ENCODE results near the gene ICAM2. TPM values are rescaled to one million over a fixed set of nuclear protein-coding genes. Genes with fewer than 3 reads are reported as not detected.
A peak's percentile ranks its signal among the peaks of the same experiment; 100 is the strongest.

ICAM2 gene
- total RNA-seq, 4 donors from 2014 or later: 20.3 to 41.8 (median 30.6) TPM

DNA sequence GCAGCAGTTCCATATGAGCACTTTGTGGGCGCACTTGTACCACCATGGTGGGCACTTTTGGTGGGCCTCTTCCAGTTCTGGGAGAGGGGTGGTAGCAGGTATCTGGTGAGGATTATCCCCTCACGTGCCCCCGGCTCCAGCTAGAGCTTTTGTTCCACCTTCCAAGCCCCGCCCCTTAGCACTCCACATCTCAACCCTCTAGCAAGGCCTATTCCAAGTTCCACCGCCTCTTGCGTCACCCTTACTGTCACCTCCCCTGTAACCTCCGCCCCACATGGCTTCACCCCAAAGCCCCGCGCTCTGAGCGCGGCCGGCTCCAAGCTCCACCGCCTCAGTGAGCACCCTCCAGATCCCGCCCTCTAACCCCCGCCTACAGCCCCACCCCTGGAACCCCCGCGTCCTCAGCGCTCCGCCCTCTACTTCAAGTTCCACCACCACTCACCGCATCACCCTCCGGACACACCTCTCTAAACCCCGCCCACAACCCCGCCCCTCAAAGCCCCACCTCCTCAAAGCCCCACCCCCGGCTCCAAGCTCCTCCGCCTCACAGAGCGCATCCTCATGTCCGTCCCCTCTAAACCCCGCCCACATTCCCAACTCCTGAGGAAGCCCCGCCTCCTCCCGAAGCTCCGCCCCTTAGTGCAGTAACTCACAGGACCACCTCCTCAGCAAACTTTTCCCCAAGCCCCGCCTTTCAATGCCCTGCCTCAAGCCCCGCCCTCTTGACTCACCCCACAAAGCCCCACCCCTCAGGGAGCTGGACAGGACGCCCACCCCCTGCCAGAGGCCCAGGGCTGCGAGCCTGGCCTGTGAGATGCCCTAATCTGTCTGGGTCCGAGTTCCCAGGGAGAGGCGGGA is 58.8 kb downstream of the ICAM2 start:
- Histone ChIP-seq H3K4me1 (peaks cover 6 to 25% of the 10 kb centered on the region in 2 donors), H3K9me3 (no peaks in the 10 kb centered on the region), H3K4me3 (replicated peaks in 1 of 3) (no peak overlapping the region), H3K36me3 (no peaks in the 10 kb centered on the region), H3K27me3 (no peaks in the 10 kb centered on the region), H3K27ac (peak overlapping the region in 2 of 3 donors; percentile 62 to 68)
- intact Hi-C loops (cut with DNase I): no loop called here
- peak; percentile 81 to 85 for DNase-seq
- no peak for TF ChIP-seq CTCF (IDR thresholded peaks at IDR 0.05)
- TF ChIP-seq POLR2A (IDR thresholded peaks at IDR 0.05): peak in 1 of 2 donors; percentile 13
- 17% methylated on average over 31 to 35 of the region's 37 CpGs for WGBS, 2 donors

GRCh38 chr17:63960430-63960829 is 60.0 kb downstream of the ICAM2 start:
- intact Hi-C loops (cut with DNase I): no loop called here
- no peak overlapping the region for H3K4me3 ChIP-seq (replicated peaks in 1 of 3)
- peaks cover 6 to 25% of the 10 kb centered on the region in 2 donors for H3K4me1 ChIP-seq
- TF ChIP-seq CTCF (IDR thresholded peaks at IDR 0.05) (no peak), POLR2A (IDR thresholded peaks at IDR 0.05) (no peak)
- 71 to 85% methylated on average over 7 of the region's 7 CpGs for WGBS, 2 donors
- no peaks in the 10 kb centered on the region for H3K27me3 ChIP-seq
- DNase-seq: no peak
- H3K36me3 ChIP-seq: no peaks in the 10 kb centered on the region
- no peaks in the 10 kb centered on the region for H3K9me3 ChIP-seq
- H3K27ac ChIP-seq: peak overlapping the region in 2 of 3 donors; percentile 18

GRCh38 chr17:63960006-63960405 is 60.4 kb downstream of the ICAM2 start:
- WGBS, 2 donors: 83% methylated on average over 7 of the region's 9 CpGs; no CpG with 5 or more reads in 1 of the 2 donors
- H3K4me3 ChIP-seq (replicated peaks in 1 of 3): no peak overlapping the region

GRCh38 chr17:63956296-63956920 is 64.0 kb downstream of the ICAM2 start:
- TF ChIP-seq POLR2A (IDR thresholded peaks at IDR 0.05) (no peak), CTCF (IDR thresholded peaks at IDR 0.05) (no peak)
- 94 to 98% methylated on average over 5 of the region's 5 CpGs for WGBS, 2 donors
- intact Hi-C loops (cut with DNase I): no loop called here

More at GRCh38 chr17:63960006-63960405, 60.4 kb downstream of the ICAM2 start:
- Histone ChIP-seq H3K27ac (peak overlapping the region in 1 of 3 donors; percentile 18), H3K4me1 (peaks cover 6 to 25% of the 10 kb centered on the region in 2 donors), H3K27me3 (no peaks in the 10 kb centered on the region), H3K36me3 (no peaks in the 10 kb centered on the region), H3K9me3 (no peaks in the 10 kb centered on the region)
- intact Hi-C loops (cut with DNase I): no loop called here
- DNase-seq: no peak
- TF ChIP-seq CTCF (IDR thresholded peaks at IDR 0.05): no peak
- TF ChIP-seq POLR2A (IDR thresholded peaks at IDR 0.05): no peak

DNA sequence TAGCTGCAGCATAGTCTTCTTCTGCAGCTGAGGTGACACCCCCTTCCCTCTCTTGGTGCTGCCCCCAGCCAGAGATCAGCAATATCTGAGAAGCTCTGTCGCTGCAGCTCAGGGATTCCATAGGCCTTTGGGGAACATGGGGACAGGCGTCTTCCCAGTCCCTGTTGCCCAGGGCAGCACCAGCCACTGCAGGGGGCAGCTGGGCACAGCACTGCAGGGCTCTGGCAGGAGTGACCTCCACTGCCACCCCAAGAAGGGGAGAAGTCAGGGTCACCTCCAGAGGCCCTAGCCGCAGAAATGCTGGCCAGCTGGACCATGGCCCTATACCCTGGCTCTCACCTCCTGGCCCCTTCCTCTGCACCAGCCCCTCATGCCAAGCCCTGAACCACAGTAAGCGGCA is 64.6 kb downstream of the ICAM2 start:
- H3K27ac ChIP-seq: no peak overlapping the region
- H3K4me3 ChIP-seq (replicated peaks in 1 of 3): no peak overlapping the region
- TF ChIP-seq POLR2A (IDR thresholded peaks at IDR 0.05): no peak
- no peak for TF ChIP-seq CTCF (IDR thresholded peaks at IDR 0.05)
- no peaks in the 10 kb centered on the region for H3K4me1 ChIP-seq
- H3K36me3 ChIP-seq: no peaks in the 10 kb centered on the region
- no peak for DNase-seq
- no peaks in the 10 kb centered on the region for H3K9me3 ChIP-seq
- no peaks in the 10 kb centered on the region for H3K27me3 ChIP-seq
- intact Hi-C loops (cut with DNase I): no loop called here
- 86 to 94% methylated on average over 3 of the region's 4 CpGs for whole genome bisulfite sequencing, 2 donors

More at GRCh38 chr17:63956296-63956920, 64.0 kb downstream of the ICAM2 start:
- no peak for DNase-seq
- Histone ChIP-seq H3K27me3 (no peaks in the 10 kb centered on the region), H3K4me3 (replicated peaks in 1 of 3) (no peak overlapping the region), H3K36me3 (no peaks in the 10 kb centered on the region), H3K27ac (no peak overlapping the region), H3K9me3 (no peaks in the 10 kb centered on the region), H3K4me1 (peaks cover 0 to 5% of the 10 kb centered on the region in 2 donors)

All from thyroid gland (tissue), 4 donors.